PC-9 (cell line): ENCODE results near the gene PIP5K1A. TPM values are rescaled to one million over a fixed set of nuclear protein-coding genes. Genes with fewer than 3 reads are reported as not detected.
"Not testable (repeated sequence)": the region's sequence is repeated elsewhere in the genome, so short reads cannot be mapped to it uniquely, and the experiment has no call there.

Experiments used
- BruUV-seq: library from RNA; stranded (reverse); fragments of 400-500 nt; replicated peaks from 2 replicates; lab custom pipeline; 2021; lab: Mats Ljungman, UMichigan
- CTCF ChIA-PET: fragments of 300-600 bp; sonication (Branson Sonifier 250); formaldehyde crosslinking; loops from one replicate; lab custom pipeline; 2022; ENCODE audit warnings: antibody characterized with exemption; lab: Charles Lee
- POLR2A ChIA-PET: fragments of 300-600 bp; sonication (Branson Sonifier 250); formaldehyde crosslinking; loops from one replicate; lab custom pipeline; 2022; ENCODE audit warnings: antibody characterized with exemption; ENCODE audit not compliant: unreplicated experiment; lab: Charles Lee
- DNase-seq, 2 experiments: peaks; one replicate each; pipeline versions ENCODE4 v3.0.0 to v3.0.0-alpha.2; 2015 to 2022; ENCODE audit warnings: mixed read lengths in 1 of 2
- H2AFZ ChIP-seq: fragments of 200-600 bp; sonication (generic); 2 replicates; pipeline ENCODE4 v1.8.1; 2017; ENCODE audit warnings: antibody characterized with exemption
- H3F3A ChIP-seq: fragments of 200-600 bp; sonication (generic); 2 replicates; pipeline ENCODE4 v1.8.1; 2017; ENCODE audit warnings: antibody characterized with exemption, mild to moderate bottlenecking, low read depth; ENCODE audit not compliant: insufficient read depth
- H3K27ac ChIP-seq: fragments of 200-600 bp; sonication (generic); 2 replicates; pipeline ENCODE4 v1.6.1; 2016; ENCODE audit warnings: mixed run types
- H3K27me3 ChIP-seq: fragments of 200-600 bp; sonication (generic); 2 replicates; pipeline ENCODE4 v1.6.1; 2016; ENCODE audit warnings: low read depth, mixed run types; ENCODE audit not compliant: insufficient read depth
- H3K36me3 ChIP-seq: fragments of 200-600 bp; sonication (generic); 2 replicates; pipeline ENCODE4 v1.6.1; 2016; ENCODE audit warnings: low read depth, mixed run types
- H3K4me1 ChIP-seq: fragments of 200-600 bp; sonication (generic); replicated peaks from 2 replicates; pipeline ENCODE4 v1.6.1; 2016; ENCODE audit warnings: mixed run types; ENCODE audit not compliant: insufficient read depth
- H3K4me2 ChIP-seq: fragments of 200-600 bp; sonication (generic); 2 replicates; pipeline ENCODE4 v1.6.1; 2017; ENCODE audit warnings: mixed run types
- H3K4me3 ChIP-seq: fragments of 200-600 bp; sonication (generic); 2 replicates; pipeline ENCODE4 v1.6.1; 2016; ENCODE audit warnings: mixed run types
- H3K79me2 ChIP-seq: fragments of 200-600 bp; sonication (generic); 2 replicates; pipeline ENCODE4 v1.6.1; 2017; ENCODE audit warnings: low read depth, mixed run types
- H3K9me2 ChIP-seq: fragments of 200-600 bp; sonication (generic); 2 replicates; pipeline ENCODE4 v1.8.1; 2017; ENCODE audit warnings: mild to moderate bottlenecking; ENCODE audit not compliant: insufficient read depth
- H3K9me3 ChIP-seq: fragments of 200-600 bp; sonication (generic); 2 replicates; pipeline ENCODE4 v1.8.1; 2016; ENCODE audit warnings: low read depth; ENCODE audit not compliant: insufficient read depth
- H4K20me1 ChIP-seq: fragments of 200-600 bp; sonication (generic); 2 replicates; pipeline ENCODE4 v1.8.1; 2017; ENCODE audit not compliant: insufficient read depth
- EZH2 ChIP-seq: fragments of 200-600 bp; sonication (generic); IDR thresholded peaks from 2 replicates; pipeline ENCODE4 v1.8.0; 2017; ENCODE audit warnings: antibody characterized with exemption, low read depth
- intact Hi-C: fragments of 100-400 bp; cut with micrococcal nuclease; formaldehyde crosslinking; loops from one replicate; pipeline ENCODE4 v1.10.0; 2022; ENCODE audit not compliant: unreplicated experiment
- total RNA-seq: library from RNA; stranded (reverse); gene quantifications from 2 replicates; pipeline ENCODE4 v1.2.3, GENCODE V29; 2021
- TF ChIP-seq, protein P1 (sequence below): fragments of 200-600 bp; sonication (generic); conservative IDR thresholded peaks from 2 replicates; pipeline ENCODE4 v1.6.1; 2017; ENCODE audit warnings: mixed run types, antibody characterized with exemption, mild to moderate bottlenecking, moderate library complexity

Gene PIP5K1A
- total RNA-seq, 1 experiment from 2014 or later: 69.7 TPM

DNA sequence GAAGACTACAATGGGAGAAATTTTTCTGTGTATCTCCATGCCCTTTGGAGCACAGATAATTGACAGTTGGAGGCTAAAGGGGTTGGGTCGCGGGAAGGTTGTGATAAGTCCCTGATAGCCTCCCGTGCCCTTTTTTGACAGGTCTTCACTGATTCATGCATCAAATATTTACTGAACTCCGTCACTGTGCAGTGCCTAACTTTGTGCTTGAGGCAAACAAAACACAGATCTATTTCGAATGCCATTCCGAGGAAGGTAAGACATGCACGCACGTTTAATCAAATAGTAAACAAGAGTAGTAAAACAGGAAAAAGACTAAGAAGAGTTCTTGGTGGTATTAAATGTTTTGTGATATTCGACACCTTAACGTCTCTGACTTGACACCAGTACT, 494 bp upstream of the PIP5K1A start:
- Histone ChIP-seq H2AFZ (peak overlapping the region; percentile 76), H4K20me1 (peaks cover 33% of the 10 kb centered on the region), H3K27ac (peak overlapping the region; percentile 93), H3F3A (peaks cover 49% of the 10 kb centered on the region), H3K4me1 (peaks cover 38% of the 10 kb centered on the region), H3K36me3 (peaks cover 12% of the 10 kb centered on the region), H3K4me2 (peak overlapping the region; percentile 97), H3K9me3 (no peaks in the 10 kb centered on the region), H3K27me3 (no peaks in the 10 kb centered on the region), H3K79me2 (peaks cover 55% of the 10 kb centered on the region), H3K9me2 (no peaks in the 10 kb centered on the region), H3K4me3 (peak overlapping the region; percentile 85)
- DNase-seq: peak; percentile 35 to 86
- TF ChIP-seq, protein P1, sequence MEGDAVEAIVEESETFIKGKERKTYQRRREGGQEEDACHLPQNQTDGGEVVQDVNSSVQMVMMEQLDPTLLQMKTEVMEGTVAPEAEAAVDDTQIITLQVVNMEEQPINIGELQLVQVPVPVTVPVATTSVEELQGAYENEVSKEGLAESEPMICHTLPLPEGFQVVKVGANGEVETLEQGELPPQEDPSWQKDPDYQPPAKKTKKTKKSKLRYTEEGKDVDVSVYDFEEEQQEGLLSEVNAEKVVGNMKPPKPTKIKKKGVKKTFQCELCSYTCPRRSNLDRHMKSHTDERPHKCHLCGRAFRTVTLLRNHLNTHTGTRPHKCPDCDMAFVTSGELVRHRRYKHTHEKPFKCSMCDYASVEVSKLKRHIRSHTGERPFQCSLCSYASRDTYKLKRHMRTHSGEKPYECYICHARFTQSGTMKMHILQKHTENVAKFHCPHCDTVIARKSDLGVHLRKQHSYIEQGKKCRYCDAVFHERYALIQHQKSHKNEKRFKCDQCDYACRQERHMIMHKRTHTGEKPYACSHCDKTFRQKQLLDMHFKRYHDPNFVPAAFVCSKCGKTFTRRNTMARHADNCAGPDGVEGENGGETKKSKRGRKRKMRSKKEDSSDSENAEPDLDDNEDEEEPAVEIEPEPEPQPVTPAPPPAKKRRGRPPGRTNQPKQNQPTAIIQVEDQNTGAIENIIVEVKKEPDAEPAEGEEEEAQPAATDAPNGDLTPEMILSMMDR: no peak
- no peak for TF ChIP-seq EZH2
- ChIA-PET POLR2A (interaction anchor here (0.6 kb wide), 1 partner anchor 801 kb away, joined by 3 read pairs; no protein-coding TSS in a partner anchor), CTCF (no interaction called here)
- no TSS peak for BruUV-seq
- intact Hi-C loops: loop anchor here (1.0 to 10.0 kb wide), 7 partner anchors 56 to 837 kb away; partner anchors contain the start of genes CGN, PSMD4, S100A11 and TUFT1

DNA sequence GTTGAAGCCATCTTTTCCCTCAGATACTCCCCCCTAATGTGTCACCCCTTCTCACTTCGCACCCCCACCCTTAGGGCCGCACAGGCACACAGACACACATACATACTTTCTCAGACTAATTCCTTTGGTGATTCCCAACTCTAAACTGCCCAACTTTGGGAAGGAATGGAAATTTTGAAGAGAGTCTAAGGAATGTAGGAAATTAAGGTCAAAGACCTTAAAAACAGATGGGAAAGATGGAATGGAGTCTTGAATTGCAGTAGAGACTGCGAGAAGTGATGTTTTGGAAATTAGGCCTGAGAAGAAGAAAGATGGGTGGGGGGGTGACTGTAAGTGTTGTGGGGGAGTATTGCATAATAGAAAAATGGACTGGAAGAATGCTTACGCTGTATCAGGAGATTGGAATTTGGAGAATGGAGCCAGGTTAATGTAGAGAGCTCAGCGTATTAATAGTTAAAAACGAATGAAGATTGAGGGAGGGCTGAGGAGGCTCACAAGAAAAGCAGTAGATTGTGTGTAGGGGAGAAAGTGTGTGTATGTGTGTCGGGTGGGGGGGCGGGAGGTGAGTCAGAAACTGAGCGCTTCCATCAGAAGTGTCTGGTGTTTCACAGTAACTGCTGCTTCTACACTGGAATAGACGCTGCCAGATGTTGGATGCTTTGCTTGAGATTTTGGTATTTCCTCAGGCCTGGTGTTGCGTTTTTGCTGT, 1.7 kb downstream of the PIP5K1A start:
- Histone ChIP-seq H3K4me1 (peaks cover 28% of the 10 kb centered on the region), H3K4me3 (peak overlapping the region; percentile 85), H2AFZ (no peak overlapping the region), H3F3A (peaks cover 38% of the 10 kb centered on the region), H3K79me2 (peaks cover 66% of the 10 kb centered on the region), H4K20me1 (peaks cover 55% of the 10 kb centered on the region), H3K27me3 (no peaks in the 10 kb centered on the region), H3K9me3 (no peaks in the 10 kb centered on the region), H3K27ac (peak overlapping the region; percentile 93), H3K4me2 (peak overlapping the region; percentile 97), H3K9me2 (no peaks in the 10 kb centered on the region), H3K36me3 (peaks cover 15% of the 10 kb centered on the region)
- intact Hi-C loops: loop anchor here (5.0 to 10.0 kb wide), 4 partner anchors 142 to 835 kb away; partner anchors contain the start of genes CGN, S100A11 and TUFT1
- DNase-seq: peak in 1 of 2 experiments; percentile 81
- ChIA-PET POLR2A (interaction anchor here (1.0 kb wide), 1 partner anchor 54 kb away, joined by 3 read pairs; the partner anchor contains the start of gene PSMD4), CTCF (interaction anchor here (0.6 to 0.7 kb wide), 3 partner anchors 52 to 141 kb away, joined by 4 to 10 read pairs (median 10); no protein-coding TSS in a partner anchor)
- TF ChIP-seq, protein P1: no peak
- no peak for TF ChIP-seq EZH2
- BruUV-seq: no TSS peak

DNA sequence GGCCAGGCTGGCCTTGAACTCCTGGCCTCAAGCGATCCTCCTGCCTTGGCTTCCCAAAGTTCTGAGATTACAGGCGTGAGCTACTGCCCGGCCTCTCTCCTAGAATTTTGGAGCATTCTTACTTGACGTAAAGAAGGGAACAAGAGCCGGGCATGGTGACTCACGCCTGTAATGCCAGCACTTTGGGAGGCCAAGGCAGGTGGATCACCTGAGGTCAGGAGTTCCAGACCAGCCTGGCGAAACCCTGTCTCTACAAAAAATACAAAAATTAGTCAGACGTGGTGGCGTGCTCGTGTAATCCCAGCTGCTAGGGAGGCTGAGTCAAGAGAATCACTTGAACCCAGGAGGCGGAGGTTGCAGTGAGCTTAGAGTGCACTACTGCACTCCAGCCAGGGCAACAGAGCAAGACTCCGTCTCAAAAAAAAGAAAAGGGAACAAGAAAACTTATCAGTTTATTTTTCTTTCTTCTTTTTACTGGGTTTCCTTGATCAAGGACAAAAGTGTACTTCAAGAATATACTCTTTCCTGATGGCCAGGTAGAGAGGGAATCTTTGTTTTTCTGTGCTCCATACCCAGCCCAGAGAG, 7.1 kb downstream of the PIP5K1A start:
- Histone ChIP-seq H3K36me3 (peaks cover 25% of the 10 kb centered on the region), H3K4me1 (peaks cover 16% of the 10 kb centered on the region), H4K20me1 (peaks cover 63% of the 10 kb centered on the region), H3K79me2 (peaks cover 100% of the 10 kb centered on the region), H3F3A (peaks cover 12% of the 10 kb centered on the region; the same call in 1 of the 2 replicates)
- H3K4me3 ChIP-seq, H3K27ac ChIP-seq, H3K9me2 ChIP-seq, H3K27me3 ChIP-seq, BruUV-seq, H2AFZ ChIP-seq, POLR2A ChIA-PET, DNase-seq, CTCF ChIA-PET, H3K4me2 ChIP-seq, H3K9me3 ChIP-seq, intact Hi-C loops: not testable (repeated sequence)
